H9 (cell line): ENCODE measurements around the gene CD19. TPM values are rescaled to one million over a fixed set of nuclear protein-coding genes. Genes with fewer than 3 reads are reported as not detected.

Source experiments
- DNase-seq: peaks from one replicate; pipeline ENCODE4 v3.0.0-alpha.2; 2017
- H2AFZ ChIP-seq: one replicate; pipeline ENCODE4 v1.6.1; 2013; ENCODE audit warnings: mild to moderate bottlenecking, low read length, control low read depth, moderate library complexity
- H2AK5ac ChIP-seq: 2 replicates; pipeline ENCODE4 v1.6.1; 2013; ENCODE audit warnings: low read length, control low read depth, mixed read lengths; ENCODE audit not compliant: insufficient read length
- H2BK120ac ChIP-seq: one replicate; pipeline ENCODE4 v1.6.1; 2013; ENCODE audit warnings: low read depth, mild to moderate bottlenecking, low read length, control low read depth, inconsistent platforms; ENCODE audit not compliant: poor library complexity, severe bottlenecking
- H2BK12ac ChIP-seq: 2 replicates; pipeline ENCODE4 v1.6.1; 2013; ENCODE audit warnings: low read length, control low read depth, mixed read lengths, low read depth; ENCODE audit not compliant: insufficient read length
- H2BK15ac ChIP-seq: 2 replicates; pipeline ENCODE4 v1.6.1; 2013; ENCODE audit warnings: low read depth, low read length, control low read depth
- H2BK20ac ChIP-seq: one replicate; pipeline ENCODE4 v1.6.1; 2013; ENCODE audit warnings: low read depth, mild to moderate bottlenecking, low read length, control low read depth, inconsistent platforms; ENCODE audit not compliant: poor library complexity, severe bottlenecking
- H2BK5ac ChIP-seq: 2 replicates; pipeline ENCODE4 v1.6.1; 2013; ENCODE audit warnings: low read length, control low read depth, mixed read lengths; ENCODE audit not compliant: insufficient read length
- H3K14ac ChIP-seq: 2 replicates; pipeline ENCODE4 v1.6.1; 2013; ENCODE audit warnings: low read length, control low read depth; ENCODE audit not compliant: insufficient read depth
- H3K18ac ChIP-seq: 2 replicates; pipeline ENCODE4 v1.6.1; 2013; ENCODE audit warnings: low read depth, mild to moderate bottlenecking, mixed read lengths, low read length, control low read depth; ENCODE audit not compliant: insufficient read length
- H3K23ac ChIP-seq: 2 replicates; pipeline ENCODE4 v1.6.1; 2013; ENCODE audit warnings: low read length, control low read depth, mixed read lengths, low read depth; ENCODE audit not compliant: insufficient read length
- H3K23me2 ChIP-seq: 2 replicates; pipeline ENCODE4 v1.6.1; 2013; ENCODE audit warnings: low read depth, mild to moderate bottlenecking, mixed read lengths, low read length, control low read depth; ENCODE audit not compliant: insufficient read length, poor library complexity, severe bottlenecking
- H3K27ac ChIP-seq: 2 replicates; pipeline ENCODE4 v1.5.1; 2013; ENCODE audit warnings: low read length, control low read depth, mixed read lengths, low read depth; ENCODE audit not compliant: insufficient read length
- H3K27me3 ChIP-seq: 2 replicates; pipeline ENCODE4 v1.6.1; 2013; ENCODE audit warnings: low read length, control low read depth, inconsistent platforms; ENCODE audit not compliant: insufficient read depth
- H3K4ac ChIP-seq: 2 replicates; pipeline ENCODE4 v1.6.1; 2013; ENCODE audit warnings: low read depth, mild to moderate bottlenecking, control low read depth, inconsistent platforms, low read length, moderate library complexity
- H3K4me1 ChIP-seq: 2 replicates; pipeline ENCODE4 v1.6.1; 2013; ENCODE audit warnings: low read length, control low read depth, inconsistent platforms; ENCODE audit not compliant: insufficient read depth
- H3K4me2 ChIP-seq: 2 replicates; pipeline ENCODE4 v1.6.1; 2013; ENCODE audit warnings: low read length, control low read depth, mixed read lengths; ENCODE audit not compliant: insufficient read length, insufficient read depth
- H3K56ac ChIP-seq: 2 replicates; pipeline ENCODE4 v1.6.1; 2013; ENCODE audit warnings: low read depth, mild to moderate bottlenecking, mixed read lengths, low read length, control low read depth; ENCODE audit not compliant: insufficient read length
- H3K79me1 ChIP-seq: 2 replicates; pipeline ENCODE4 v1.6.1; 2013; ENCODE audit warnings: low read depth, mild to moderate bottlenecking, moderate library complexity, low read length, control low read depth, inconsistent platforms; ENCODE audit not compliant: insufficient read depth, poor library complexity, severe bottlenecking
- H3K79me2 ChIP-seq: 2 replicates; pipeline ENCODE4 v1.6.1; 2013; ENCODE audit warnings: low read length, control low read depth, inconsistent platforms; ENCODE audit not compliant: insufficient read depth
- H3K9ac ChIP-seq: 2 replicates; pipeline ENCODE4 v1.6.1; 2013; ENCODE audit warnings: low read length, control low read depth, mixed read lengths; ENCODE audit not compliant: insufficient read length; ENCODE audit errors: extremely low read depth
- H3K9me3 ChIP-seq: one replicate; pipeline ENCODE4 v1.6.1; 2013; ENCODE audit warnings: low read depth, low read length, inconsistent platforms; ENCODE audit not compliant: control insufficient read depth
- H3T11ph ChIP-seq: one replicate; pipeline ENCODE4 v1.6.1; 2013; ENCODE audit warnings: mild to moderate bottlenecking, low read length, control low read depth, inconsistent platforms
- H4K20me1 ChIP-seq: one replicate; pipeline ENCODE4 v1.6.1; 2013; ENCODE audit not compliant: control insufficient read depth, insufficient read length, insufficient read depth
- H4K5ac ChIP-seq: 2 replicates; pipeline ENCODE4 v1.6.1; 2013; ENCODE audit warnings: low read depth, mild to moderate bottlenecking, mixed read lengths, low read length, control low read depth; ENCODE audit not compliant: insufficient read length
- H4K8ac ChIP-seq: replicated peaks from 2 replicates; pipeline ENCODE4 v1.6.1; 2013; ENCODE audit warnings: low read length, control low read depth, mixed read lengths, low read depth; ENCODE audit not compliant: insufficient read length
- H4K91ac ChIP-seq: 2 replicates; pipeline ENCODE4 v1.6.1; 2013; ENCODE audit warnings: low read depth, mild to moderate bottlenecking, moderate library complexity, mixed read lengths, low read length, control low read depth; ENCODE audit not compliant: insufficient read length
- H3K27ac Mint-ChIP-seq, 3 experiments: 2 replicates in 2 of 3; 3 replicates in 1 of 3; pipeline ENCODE4 v1.8.0; 2020 to 2021; ENCODE audit warnings: mixed read lengths in 3 of 3, mild to moderate bottlenecking in 1 of 3, moderate library complexity in 1 of 3
- H3K27me3 Mint-ChIP-seq: 2 replicates; pipeline ENCODE4 v1.8.0; 2021; ENCODE audit warnings: low read depth, mild to moderate bottlenecking, moderate library complexity, mixed read lengths
- H3K36me3 Mint-ChIP-seq, 3 experiments: 2 replicates in 2 of 3; 3 replicates in 1 of 3; pipeline ENCODE4 v1.8.0; 2020 to 2021; ENCODE audit warnings: low read depth in 3 of 3, mixed read lengths in 3 of 3; ENCODE audit not compliant: insufficient read depth in 1 of 3
- H3K4me1 Mint-ChIP-seq, 2 experiments: 2 replicates each; pipeline ENCODE4 v1.8.0; 2020; ENCODE audit warnings: mixed read lengths in 2 of 2
- H3K4me3 Mint-ChIP-seq, 2 experiments: 2 replicates in 1 of 2; 3 replicates in 1 of 2; pipeline ENCODE4 v1.8.0; 2020 to 2021; ENCODE audit warnings: mild to moderate bottlenecking in 2 of 2, mixed read lengths in 2 of 2, moderate library complexity in 1 of 2
- H3K9me3 Mint-ChIP-seq, 2 experiments: 2 replicates in 1 of 2; 3 replicates in 1 of 2; pipeline ENCODE4 v1.8.0; 2020; ENCODE audit warnings: mild to moderate bottlenecking in 2 of 2, mixed read lengths in 2 of 2, moderate library complexity in 1 of 2
- CTCF ChIP-seq: fragments of 200-600 bp; sonication (generic); conservative IDR thresholded peaks from 3 replicates; pipeline ENCODE4 v1.8.0; 2021; ENCODE audit warnings: antibody characterized with exemption, mild to moderate bottlenecking
- WGBS: extraction: QIAGEN DNeasy Blood & Tissue Kit; methylation state at CpG from one replicate; pipeline ENCODE4 v1.1.7; 2013; ENCODE audit warnings: missing lambda C conversion rate, low lambda C conversion rate, mixed read lengths; ENCODE audit not compliant: insufficient read length; ENCODE audit errors: extremely low coverage; 5-methylcytosine and 5-hydroxymethylcytosine counted together
- total RNA-seq: library from RNA; stranded (reverse); gene quantifications from 2 replicates; pipeline ENCODE4 v1.2.1, GENCODE V29; 2021

The CD19 gene
- total RNA-seq, 1 experiment from 2014 or later, result 0.50 TPM

- Histone ChIP-seq H2BK12ac (no peak overlapping the region), H3K79me1 (no peaks in the 10 kb centered on the region), H3K79me2 (no peaks in the 10 kb centered on the region), H3K18ac (no peak overlapping the region), H3K4me2 (no peak overlapping the region), H2BK5ac (no peak overlapping the region), H3K56ac (no peak overlapping the region), H3K27me3 (no peaks in the 10 kb centered on the region), H3K9me3 (no peaks in the 10 kb centered on the region), H3K23me2 (no peaks in the 10 kb centered on the region), H3T11ph (no peak overlapping the region), H3K27ac (no peak overlapping the region), H4K91ac (no peak overlapping the region), H3K4ac (no peak overlapping the region), H4K8ac (no peak overlapping the region), H4K5ac (no peak overlapping the region), H2BK20ac (no peak overlapping the region), H4K20me1 (no peaks in the 10 kb centered on the region), H2BK120ac (no peak overlapping the region), H2AFZ (no peak overlapping the region), H3K23ac (no peak overlapping the region), H3K14ac (no peak overlapping the region), H3K4me1 (no peaks in the 10 kb centered on the region), H2BK15ac (no peak overlapping the region), H2AK5ac (no peak overlapping the region), H3K9ac (no peak overlapping the region)
- no peaks in the 10 kb centered on the region for H3K4me1 Mint-ChIP-seq
- TF ChIP-seq CTCF, result no peak
- no peak overlapping the region for H3K27ac Mint-ChIP-seq
- no CpG with 5 or more reads among the region's 9 CpGs for WGBS
- no peak overlapping the region for H3K4me3 Mint-ChIP-seq
- no peak for DNase-seq
- H3K9me3 Mint-ChIP-seq, result peaks cover 4 to 6% of the 10 kb centered on the region in 2 experiments; a peak in 3 of 5 replicates
- no peaks in the 10 kb centered on the region for H3K27me3 Mint-ChIP-seq
- peaks cover 12 to 30% (median 28%) of the 10 kb centered on the region in 3 experiments for H3K36me3 Mint-ChIP-seq
These were observed 54.3 kb downstream of the CD19 start for GRCh38 chr16:28986046-28986445.
